Suprapubic skin (tissue), 4 donors: Measurements from ENCODE around the gene CES2.
"Not testable (repeated sequence)": the region's sequence is repeated elsewhere in the genome, so short reads cannot be mapped to it uniquely, and the experiment has no call there.

Experiments used
- CTCF ChIP-seq, 2 donors: fragments of 200-600 bp in 1 of 2; fragments of 450-650 bp in 1 of 2; sonication (generic) in 1 of 2; IDR thresholded peaks; one replicate each; pipeline ENCODE4 v1.5.1; 2016 to 2019; ENCODE audit warnings: antibody characterized with exemption in 2 of 2, mild to moderate bottlenecking in 1 of 2, moderate library complexity in 1 of 2
- EP300 ChIP-seq: sonication (generic); formaldehyde crosslinking; IDR thresholded peaks from one replicate; pipeline ENCODE4 v1.6.1; 2017; ENCODE audit warnings: antibody characterized with exemption
- POLR2AphosphoS5 ChIP-seq, 3 donors: sonication (generic); formaldehyde crosslinking; IDR thresholded peaks; one replicate each; pipeline ENCODE4 v1.6.1; 2017; ENCODE audit warnings: antibody characterized with exemption in 3 of 3

- TF ChIP-seq CTCF (IDR thresholded peaks at IDR 0.05); POLR2AphosphoS5 (IDR thresholded peaks at IDR 0.05); EP300: not testable (repeated sequence)
Observed at GRCh38 chr16:66974156-66974931, 39.0 kb downstream of the CES2 start.
